ENCODE results near the gene IMMP1L.

Gene IMMP1L

DNA sequence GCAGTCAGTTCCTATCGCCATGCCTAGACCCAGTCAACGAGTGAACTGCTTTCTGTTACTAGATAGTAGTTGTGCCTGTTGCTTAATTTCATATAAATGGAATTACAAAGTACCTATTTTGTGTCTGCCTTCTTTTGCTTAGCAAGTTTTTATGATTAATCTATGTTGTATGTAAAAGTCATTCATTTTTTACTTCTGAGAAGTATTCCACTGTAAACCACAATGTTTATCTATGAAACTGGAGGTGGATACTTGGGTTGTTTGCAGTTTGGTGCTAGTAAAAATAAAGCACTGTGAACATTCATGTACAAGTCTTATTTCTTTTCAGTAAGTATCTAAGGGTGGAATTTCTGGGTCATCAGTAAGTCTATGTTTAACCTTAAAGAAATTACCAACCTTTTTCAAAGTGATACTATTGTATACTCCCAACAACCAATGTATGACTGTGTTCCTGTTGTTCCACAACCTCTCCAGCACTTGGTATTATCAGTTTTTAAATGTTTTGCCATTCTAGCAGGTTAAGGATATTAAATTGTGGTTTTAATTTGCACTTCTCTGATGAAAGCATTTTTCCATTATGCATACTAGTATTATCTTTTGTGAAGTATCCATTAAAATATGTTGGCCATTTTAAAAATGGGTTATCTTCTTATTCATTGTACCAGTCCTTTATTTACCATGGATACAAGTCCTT is 71.5 kb downstream of the IMMP1L start:
- Histone ChIP-seq H3K9me3 (no peaks in the 10 kb centered on the region), H3K4me3 (ENCODE audit: low read depth in 1 of 2, low read length in 1 of 2) (no peak overlapping the region)

DNA sequence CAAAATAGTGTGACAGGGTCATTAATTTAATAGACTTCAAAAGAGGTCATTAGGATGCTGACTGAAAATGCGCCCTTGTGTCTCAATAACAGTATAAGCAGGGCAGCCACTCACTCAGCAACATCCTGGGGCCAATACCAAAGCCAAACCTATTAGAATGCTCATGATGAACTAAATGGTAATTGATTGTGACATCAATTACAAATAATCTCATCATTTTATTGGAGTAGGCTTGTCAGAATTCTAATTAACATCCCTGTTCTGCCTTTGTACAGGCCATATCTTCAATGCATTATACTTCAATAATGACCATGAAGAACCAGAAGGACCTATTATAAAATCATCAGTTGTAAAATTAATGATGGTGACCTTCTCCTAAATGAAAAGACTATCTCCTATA is 75.6 kb downstream of the IMMP1L start:
- H3K4me3 ChIP-seq (ENCODE audit: low read depth in 1 of 2, low read length in 1 of 2) = no peak overlapping the region
- H3K36me3 ChIP-seq = peaks cover 11% of the 10 kb centered on the region
- no peaks in the 10 kb centered on the region for H3K27me3 ChIP-seq
- TF ChIP-seq, protein P1, sequence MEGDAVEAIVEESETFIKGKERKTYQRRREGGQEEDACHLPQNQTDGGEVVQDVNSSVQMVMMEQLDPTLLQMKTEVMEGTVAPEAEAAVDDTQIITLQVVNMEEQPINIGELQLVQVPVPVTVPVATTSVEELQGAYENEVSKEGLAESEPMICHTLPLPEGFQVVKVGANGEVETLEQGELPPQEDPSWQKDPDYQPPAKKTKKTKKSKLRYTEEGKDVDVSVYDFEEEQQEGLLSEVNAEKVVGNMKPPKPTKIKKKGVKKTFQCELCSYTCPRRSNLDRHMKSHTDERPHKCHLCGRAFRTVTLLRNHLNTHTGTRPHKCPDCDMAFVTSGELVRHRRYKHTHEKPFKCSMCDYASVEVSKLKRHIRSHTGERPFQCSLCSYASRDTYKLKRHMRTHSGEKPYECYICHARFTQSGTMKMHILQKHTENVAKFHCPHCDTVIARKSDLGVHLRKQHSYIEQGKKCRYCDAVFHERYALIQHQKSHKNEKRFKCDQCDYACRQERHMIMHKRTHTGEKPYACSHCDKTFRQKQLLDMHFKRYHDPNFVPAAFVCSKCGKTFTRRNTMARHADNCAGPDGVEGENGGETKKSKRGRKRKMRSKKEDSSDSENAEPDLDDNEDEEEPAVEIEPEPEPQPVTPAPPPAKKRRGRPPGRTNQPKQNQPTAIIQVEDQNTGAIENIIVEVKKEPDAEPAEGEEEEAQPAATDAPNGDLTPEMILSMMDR (IDR thresholded peaks at IDR 0.05) = no peak
- H3K9me3 ChIP-seq = no peaks in the 10 kb centered on the region
- H3K27ac ChIP-seq = no peak overlapping the region
- no peaks in the 10 kb centered on the region for H3K4me1 ChIP-seq (ENCODE audit: control insufficient read depth in 1 of 2, insufficient read depth in 1 of 2, low read depth in 1 of 2, low read length in 1 of 2)

More for the DNA sequence above, 71.5 kb downstream of the IMMP1L start:
- Histone ChIP-seq H3K4me1 (ENCODE audit: control insufficient read depth in 1 of 2, insufficient read depth in 1 of 2, low read depth in 1 of 2, low read length in 1 of 2) (no peaks in the 10 kb centered on the region), H3K27me3 (no peaks in the 10 kb centered on the region), H3K27ac (no peak overlapping the region), H3K36me3 (peaks cover 1% of the 10 kb centered on the region)
- TF ChIP-seq, protein P1 (IDR thresholded peaks at IDR 0.05) = no peak

DNA sequence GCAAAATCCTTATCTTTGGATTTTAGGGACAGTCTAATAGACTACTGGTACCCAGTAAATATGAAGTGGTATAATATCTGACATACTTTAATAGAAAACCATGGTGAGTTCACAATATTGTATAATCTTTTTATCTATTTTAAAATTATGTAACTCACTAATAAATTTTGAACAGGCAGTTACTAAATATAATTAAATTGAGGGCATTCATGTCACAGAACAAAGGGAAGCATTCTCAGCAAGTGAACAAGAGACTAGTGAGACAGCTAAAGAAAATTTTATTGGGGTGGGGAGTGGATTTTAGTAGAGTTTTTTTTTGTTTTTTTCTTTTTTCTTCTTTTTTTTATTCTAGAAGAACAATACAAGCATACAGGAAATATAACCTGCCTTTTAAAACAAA is 84.8 kb downstream of the IMMP1L start:
- H3K9me3 ChIP-seq = no peaks in the 10 kb centered on the region
- no peaks in the 10 kb centered on the region for H3K4me1 ChIP-seq (ENCODE audit: control insufficient read depth in 1 of 2, insufficient read depth in 1 of 2, low read depth in 1 of 2, low read length in 1 of 2)
- no peak overlapping the region for H3K27ac ChIP-seq
- TF ChIP-seq, protein P1 (IDR thresholded peaks at IDR 0.05) = no peak
- no peaks in the 10 kb centered on the region for H3K27me3 ChIP-seq
- H3K36me3 ChIP-seq = no peaks in the 10 kb centered on the region
- no peak overlapping the region for H3K4me3 ChIP-seq (ENCODE audit: low read depth in 1 of 2, low read length in 1 of 2)

DNA sequence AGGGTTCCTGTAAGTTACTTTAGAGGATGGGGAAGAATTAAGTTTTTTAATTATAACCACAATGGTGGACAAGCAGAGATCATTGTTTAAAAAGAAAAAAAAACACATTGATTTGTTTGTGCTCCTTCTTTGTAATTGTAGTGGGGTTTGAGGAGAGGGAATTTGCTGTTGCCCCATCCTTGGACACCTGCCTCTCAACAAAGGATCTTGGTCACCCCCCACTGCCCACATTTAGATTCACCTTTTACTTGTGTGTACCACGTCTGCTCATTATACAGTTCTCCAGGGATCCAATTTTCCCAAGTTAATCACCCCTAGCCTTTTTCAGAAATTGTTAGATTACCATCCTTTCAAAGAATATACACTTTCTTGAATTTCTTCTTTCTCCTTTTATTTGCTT is 86.7 kb downstream of the IMMP1L start:
- Histone ChIP-seq H3K4me1 (ENCODE audit: control insufficient read depth in 1 of 2, insufficient read depth in 1 of 2, low read depth in 1 of 2, low read length in 1 of 2) (no peaks in the 10 kb centered on the region), H3K4me3 (ENCODE audit: low read depth in 1 of 2, low read length in 1 of 2) (no peak overlapping the region), H3K9me3 (no peaks in the 10 kb centered on the region), H3K27ac (no peak overlapping the region), H3K27me3 (no peaks in the 10 kb centered on the region), H3K36me3 (no peaks in the 10 kb centered on the region)
- TF ChIP-seq, protein P1 (IDR thresholded peaks at IDR 0.05) = no peak

DNA sequence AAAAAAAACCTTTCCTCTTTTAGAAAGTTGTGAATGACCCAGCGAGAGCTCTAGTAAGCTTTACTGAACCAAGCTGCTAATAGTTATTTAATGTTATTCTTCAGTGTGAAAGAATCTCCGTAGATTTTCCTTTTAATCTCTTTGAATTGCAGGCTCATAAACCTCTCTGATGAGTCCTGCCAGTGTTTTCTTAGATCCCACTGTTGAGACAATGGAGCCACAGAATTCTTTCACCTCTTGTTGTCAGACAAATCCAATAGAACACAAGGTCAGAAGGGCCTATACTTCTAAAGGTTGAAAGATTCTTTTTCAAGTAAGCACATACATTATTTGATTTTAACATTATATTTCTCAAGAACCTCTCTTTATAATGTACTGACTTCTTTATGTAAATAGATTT is 87.6 kb downstream of the IMMP1L start:
- no peaks in the 10 kb centered on the region for H3K4me1 ChIP-seq (ENCODE audit: control insufficient read depth in 1 of 2, insufficient read depth in 1 of 2, low read depth in 1 of 2, low read length in 1 of 2)
- no peaks in the 10 kb centered on the region for H3K36me3 ChIP-seq
- no peak overlapping the region for H3K4me3 ChIP-seq (ENCODE audit: low read depth in 1 of 2, low read length in 1 of 2)
- no peak overlapping the region for H3K27ac ChIP-seq
- H3K27me3 ChIP-seq = no peaks in the 10 kb centered on the region
- H3K9me3 ChIP-seq = no peaks in the 10 kb centered on the region
- TF ChIP-seq, protein P1 (IDR thresholded peaks at IDR 0.05) = no peak
